ENCODE data around the gene CDV3.

- TF ChIP-seq CTCF (conservative IDR thresholded peaks at IDR 0.05; ENCODE audit: low read depth, low read length) (no peak), EZH2 (IDR thresholded peaks at IDR 0.05; ENCODE audit: low read length, unreplicated experiment) (no peak), EZH2phosphoT487 (IDR thresholded peaks at IDR 0.05; ENCODE audit: borderline replicate concordance, low read length) (no peak)
Observed at GRCh38 chr3:133561679-133562078, 11.8 kb upstream of the CDV3 start.

All from PC-3 (cell line).